Measurements from ENCODE around the gene FRMD4A. TPM values are rescaled to one million over a fixed set of nuclear protein-coding genes. Genes with fewer than 3 reads are reported as not detected.

The FRMD4A gene
- total RNA-seq, 2 donors from 2014 or later = 55.9 to 81.0 TPM

DNA sequence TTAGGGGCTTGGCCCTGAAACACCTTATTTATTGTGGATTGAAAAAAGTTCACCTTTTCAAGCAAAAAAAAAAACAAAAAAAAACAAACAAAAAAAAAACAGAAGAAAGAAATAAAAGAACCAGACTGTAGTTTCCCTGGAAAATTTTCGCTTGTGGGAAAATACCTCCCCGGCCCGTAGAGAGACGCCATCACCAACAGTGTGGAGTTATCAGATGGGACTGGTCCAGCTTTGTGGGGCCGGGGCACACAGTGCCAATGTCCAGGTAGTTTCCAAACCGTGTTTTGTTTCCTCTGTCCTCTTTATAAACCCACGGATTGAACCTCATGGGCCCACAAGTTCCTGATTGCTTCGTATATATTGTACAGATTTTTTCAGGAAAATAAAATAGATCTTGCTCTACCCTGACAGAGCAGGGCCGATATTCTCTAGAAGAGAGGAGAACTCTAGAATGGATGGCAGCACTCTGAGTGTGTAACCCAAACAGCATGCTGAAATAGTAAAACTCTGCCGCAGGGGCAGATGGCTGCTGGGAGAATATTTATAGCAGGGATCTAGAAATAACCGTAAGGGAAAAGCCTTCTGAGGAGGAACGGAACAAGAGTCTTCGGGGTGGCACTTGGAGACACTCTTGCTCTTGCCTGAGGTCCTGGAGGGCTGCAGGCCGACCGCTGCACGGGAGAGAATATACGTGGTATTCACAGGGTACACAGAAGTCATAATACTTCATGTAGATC, 241.0 kb downstream of the FRMD4A start:
- no peak for DNase-seq (ENCODE audit: low spot score)
- Histone ChIP-seq H3K4me3 (no peak overlapping the region), H3K4me1 (ENCODE audit: control insufficient read depth in 1 of 2, low read depth in 2 of 2) (peaks cover 0 to 19% of the 10 kb centered on the region in 2 donors), H3K9me3 (no peaks in the 10 kb centered on the region), H3K36me3 (no peaks in the 10 kb centered on the region), H3K27me3 (replicated peaks; ENCODE audit: insufficient read depth) (no peaks in the 10 kb centered on the region), H3K27ac (no peak overlapping the region)
- TF ChIP-seq, protein P1, sequence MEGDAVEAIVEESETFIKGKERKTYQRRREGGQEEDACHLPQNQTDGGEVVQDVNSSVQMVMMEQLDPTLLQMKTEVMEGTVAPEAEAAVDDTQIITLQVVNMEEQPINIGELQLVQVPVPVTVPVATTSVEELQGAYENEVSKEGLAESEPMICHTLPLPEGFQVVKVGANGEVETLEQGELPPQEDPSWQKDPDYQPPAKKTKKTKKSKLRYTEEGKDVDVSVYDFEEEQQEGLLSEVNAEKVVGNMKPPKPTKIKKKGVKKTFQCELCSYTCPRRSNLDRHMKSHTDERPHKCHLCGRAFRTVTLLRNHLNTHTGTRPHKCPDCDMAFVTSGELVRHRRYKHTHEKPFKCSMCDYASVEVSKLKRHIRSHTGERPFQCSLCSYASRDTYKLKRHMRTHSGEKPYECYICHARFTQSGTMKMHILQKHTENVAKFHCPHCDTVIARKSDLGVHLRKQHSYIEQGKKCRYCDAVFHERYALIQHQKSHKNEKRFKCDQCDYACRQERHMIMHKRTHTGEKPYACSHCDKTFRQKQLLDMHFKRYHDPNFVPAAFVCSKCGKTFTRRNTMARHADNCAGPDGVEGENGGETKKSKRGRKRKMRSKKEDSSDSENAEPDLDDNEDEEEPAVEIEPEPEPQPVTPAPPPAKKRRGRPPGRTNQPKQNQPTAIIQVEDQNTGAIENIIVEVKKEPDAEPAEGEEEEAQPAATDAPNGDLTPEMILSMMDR (IDR thresholded peaks at IDR 0.05) = no peak
- ATAC-seq (ENCODE audit: insufficient number of reproducible peaks, low FRiP score, low read depth) = no peak

DNA sequence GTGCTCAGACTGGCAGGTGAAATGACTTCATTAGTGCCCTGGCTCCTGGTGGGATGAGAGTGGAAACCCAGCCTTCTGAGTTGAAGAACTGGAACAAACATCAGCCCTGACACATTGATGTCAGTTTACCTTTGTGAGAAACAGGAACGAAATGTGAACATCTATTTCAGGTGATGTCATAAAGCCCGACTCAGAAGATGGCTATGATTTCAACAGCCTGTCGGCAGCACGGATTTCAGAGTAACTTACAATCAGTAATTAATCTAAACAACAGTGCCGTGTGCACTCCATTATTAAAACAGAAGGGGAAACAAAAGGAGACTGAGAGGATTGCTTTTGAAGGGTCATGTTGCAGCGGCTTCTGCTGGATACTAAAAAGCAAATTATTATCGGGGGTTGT, 243.2 kb downstream of the FRMD4A start:
- H3K4me3 ChIP-seq = no peak overlapping the region
- H3K9me3 ChIP-seq = no peaks in the 10 kb centered on the region
- no peak overlapping the region for H3K27ac ChIP-seq
- DNase-seq (ENCODE audit: low spot score) (no peak), ATAC-seq (ENCODE audit: insufficient number of reproducible peaks, low FRiP score, low read depth) (no peak)
- TF ChIP-seq, protein P1 (IDR thresholded peaks at IDR 0.05) = no peak
- H3K36me3 ChIP-seq = no peaks in the 10 kb centered on the region
- no peaks in the 10 kb centered on the region for H3K27me3 ChIP-seq (replicated peaks; ENCODE audit: insufficient read depth)
- H3K4me1 ChIP-seq (ENCODE audit: control insufficient read depth in 1 of 2, low read depth in 2 of 2) = peaks cover 0 to 19% of the 10 kb centered on the region in 2 donors

DNA sequence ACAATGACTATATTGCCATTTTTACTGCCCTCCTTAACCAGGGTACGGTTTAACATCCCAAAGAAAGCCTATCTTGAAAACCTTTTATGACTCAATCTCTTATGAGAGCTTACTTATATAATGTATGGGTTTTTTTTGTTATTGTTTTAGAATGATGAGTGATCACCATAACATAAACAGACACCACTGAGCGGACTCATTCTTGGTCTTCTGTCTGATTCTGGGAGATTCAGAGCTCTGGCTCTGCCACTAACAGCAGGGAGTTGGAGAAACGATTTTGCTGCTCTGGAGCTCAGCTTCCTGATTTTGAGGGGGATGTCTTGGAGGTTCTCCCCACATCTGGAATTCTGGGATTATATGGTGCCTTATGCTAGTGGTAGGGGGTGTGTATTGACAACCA, 244.1 kb downstream of the FRMD4A start:
- Histone ChIP-seq H3K27ac (no peak overlapping the region), H3K9me3 (no peaks in the 10 kb centered on the region), H3K4me1 (ENCODE audit: control insufficient read depth in 1 of 2, low read depth in 2 of 2) (peaks cover 0 to 19% of the 10 kb centered on the region in 2 donors), H3K4me3 (no peak overlapping the region), H3K27me3 (replicated peaks; ENCODE audit: insufficient read depth) (no peaks in the 10 kb centered on the region), H3K36me3 (no peaks in the 10 kb centered on the region)
- TF ChIP-seq, protein P1 (IDR thresholded peaks at IDR 0.05) = no peak
- DNase-seq (ENCODE audit: low spot score) (no peak), ATAC-seq (ENCODE audit: insufficient number of reproducible peaks, low FRiP score, low read depth) (no peak)

DNA sequence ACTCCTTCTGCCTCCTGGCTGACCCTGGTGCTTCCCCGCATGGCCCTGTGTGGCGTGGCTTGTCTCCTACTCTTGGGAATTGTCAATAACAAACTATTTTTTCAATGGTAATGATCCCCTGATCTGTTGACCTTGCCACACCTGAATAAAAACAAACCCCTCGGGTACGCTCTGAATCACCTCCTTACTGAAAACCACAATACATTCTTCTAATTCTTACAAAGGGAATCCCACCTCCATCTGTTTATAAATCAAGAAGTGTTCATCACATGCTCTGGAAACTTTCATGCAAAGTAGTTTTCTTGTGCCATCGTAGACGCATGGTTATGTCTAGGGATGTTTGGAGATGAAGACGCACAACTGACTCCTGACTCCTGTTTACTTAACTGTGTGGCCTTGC, 245.8 kb downstream of the FRMD4A start:
- H3K4me1 ChIP-seq (ENCODE audit: control insufficient read depth in 1 of 2, low read depth in 2 of 2) = peaks cover 0 to 13% of the 10 kb centered on the region in 2 donors
- no peaks in the 10 kb centered on the region for H3K36me3 ChIP-seq
- ATAC-seq (ENCODE audit: insufficient number of reproducible peaks, low FRiP score, low read depth) (no peak), DNase-seq (ENCODE audit: low spot score) (no peak)
- H3K4me3 ChIP-seq = no peak overlapping the region
- no peaks in the 10 kb centered on the region for H3K27me3 ChIP-seq (replicated peaks; ENCODE audit: insufficient read depth)
- no peaks in the 10 kb centered on the region for H3K9me3 ChIP-seq
- TF ChIP-seq, protein P1 (IDR thresholded peaks at IDR 0.05) = no peak
- H3K27ac ChIP-seq = no peak overlapping the region

DNA sequence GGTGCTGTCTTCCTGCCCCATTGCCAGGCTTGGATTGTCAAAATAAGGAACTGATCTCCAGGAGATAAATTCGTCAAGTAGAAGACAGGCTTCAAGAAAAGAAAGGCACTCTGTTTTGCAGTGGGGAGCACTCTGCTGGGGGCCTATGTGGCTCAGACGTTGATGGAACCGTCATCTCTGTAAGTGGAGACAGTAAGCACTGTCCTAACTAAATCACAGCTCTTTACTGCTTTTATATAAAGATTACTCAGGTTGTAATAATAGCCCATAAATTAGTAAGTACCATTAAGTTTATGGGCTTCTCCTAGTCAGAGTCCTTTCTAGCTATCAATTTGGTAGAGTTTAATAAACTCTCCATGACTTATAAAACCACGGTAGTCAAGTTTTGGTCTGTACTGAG, 249.9 kb downstream of the FRMD4A start:
- H3K9me3 ChIP-seq = no peaks in the 10 kb centered on the region
- no peak overlapping the region for H3K4me3 ChIP-seq
- ATAC-seq (ENCODE audit: insufficient number of reproducible peaks, low FRiP score, low read depth) (no peak), DNase-seq (ENCODE audit: low spot score) (no peak)
- H3K27me3 ChIP-seq (replicated peaks; ENCODE audit: insufficient read depth) = no peaks in the 10 kb centered on the region
- TF ChIP-seq, protein P1 (IDR thresholded peaks at IDR 0.05) = no peak
- no peak overlapping the region for H3K27ac ChIP-seq
- no peaks in the 10 kb centered on the region for H3K4me1 ChIP-seq (ENCODE audit: control insufficient read depth in 1 of 2, low read depth in 2 of 2)
- H3K36me3 ChIP-seq = no peaks in the 10 kb centered on the region
